Measurements from ENCODE around the gene DOHH. TPM values are rescaled to one million over a fixed set of nuclear protein-coding genes. Genes with fewer than 3 reads are reported as not detected.

DOHH gene
- total RNA-seq, 3 donors from 2014 or later: 11.6 to 13.4 (median 12.2) TPM

DNA sequence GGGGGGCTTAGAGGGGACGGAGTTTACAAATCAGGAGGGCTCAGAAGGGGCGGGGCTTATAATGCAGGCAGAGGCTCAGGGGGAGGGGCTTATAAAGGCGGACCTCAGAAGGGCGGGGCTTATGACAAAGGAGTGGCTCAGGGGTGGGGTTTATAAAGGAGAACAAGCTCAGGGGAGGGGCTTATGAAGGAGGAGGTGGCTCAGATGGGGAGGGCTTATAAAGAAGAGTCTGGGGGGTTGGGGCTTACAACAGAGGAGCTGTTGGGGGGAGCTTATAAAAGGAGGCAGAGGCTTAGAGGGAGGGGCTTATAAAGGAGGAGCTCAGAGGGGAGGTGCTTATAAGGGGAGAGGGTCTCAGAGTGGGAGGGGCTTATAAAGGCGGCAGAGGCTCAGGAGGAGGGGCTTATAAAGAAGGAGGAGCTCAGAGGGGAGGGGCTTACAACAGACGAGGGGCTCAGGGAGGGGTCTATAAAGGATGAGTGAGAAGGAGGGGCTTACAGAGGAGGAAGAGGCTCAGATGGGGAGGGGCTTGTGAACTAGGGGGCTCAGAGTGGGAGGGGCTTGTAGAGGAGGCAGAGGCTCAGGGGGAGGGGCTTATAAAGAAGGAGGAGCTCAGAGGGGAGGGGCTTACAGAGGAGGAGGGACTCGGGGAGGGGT is 21.2 kb downstream of the DOHH start:
- DNase-seq (ENCODE audit: low spot score in 2 of 2): no peak
- intact Hi-C loops (cut with DNase I; ENCODE audit: low total_unique reads): no loop called here
- Histone ChIP-seq H3K27ac (no peak overlapping the region), H3K27me3 (peaks cover 8 to 37% of the 10 kb centered on the region in 2 donors), H3K36me3 (no peaks in the 10 kb centered on the region), H3K9me3 (no peaks in the 10 kb centered on the region), H3K4me1 (no peaks in the 10 kb centered on the region), H3K4me3 (no peak overlapping the region)
- TF ChIP-seq POLR2A (IDR thresholded peaks at IDR 0.05) (no peak), POLR2AphosphoS5 (IDR thresholded peaks at IDR 0.05) (no peak)
- TF ChIP-seq, protein P1, sequence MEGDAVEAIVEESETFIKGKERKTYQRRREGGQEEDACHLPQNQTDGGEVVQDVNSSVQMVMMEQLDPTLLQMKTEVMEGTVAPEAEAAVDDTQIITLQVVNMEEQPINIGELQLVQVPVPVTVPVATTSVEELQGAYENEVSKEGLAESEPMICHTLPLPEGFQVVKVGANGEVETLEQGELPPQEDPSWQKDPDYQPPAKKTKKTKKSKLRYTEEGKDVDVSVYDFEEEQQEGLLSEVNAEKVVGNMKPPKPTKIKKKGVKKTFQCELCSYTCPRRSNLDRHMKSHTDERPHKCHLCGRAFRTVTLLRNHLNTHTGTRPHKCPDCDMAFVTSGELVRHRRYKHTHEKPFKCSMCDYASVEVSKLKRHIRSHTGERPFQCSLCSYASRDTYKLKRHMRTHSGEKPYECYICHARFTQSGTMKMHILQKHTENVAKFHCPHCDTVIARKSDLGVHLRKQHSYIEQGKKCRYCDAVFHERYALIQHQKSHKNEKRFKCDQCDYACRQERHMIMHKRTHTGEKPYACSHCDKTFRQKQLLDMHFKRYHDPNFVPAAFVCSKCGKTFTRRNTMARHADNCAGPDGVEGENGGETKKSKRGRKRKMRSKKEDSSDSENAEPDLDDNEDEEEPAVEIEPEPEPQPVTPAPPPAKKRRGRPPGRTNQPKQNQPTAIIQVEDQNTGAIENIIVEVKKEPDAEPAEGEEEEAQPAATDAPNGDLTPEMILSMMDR (IDR thresholded peaks at IDR 0.05): no peak

DNA sequence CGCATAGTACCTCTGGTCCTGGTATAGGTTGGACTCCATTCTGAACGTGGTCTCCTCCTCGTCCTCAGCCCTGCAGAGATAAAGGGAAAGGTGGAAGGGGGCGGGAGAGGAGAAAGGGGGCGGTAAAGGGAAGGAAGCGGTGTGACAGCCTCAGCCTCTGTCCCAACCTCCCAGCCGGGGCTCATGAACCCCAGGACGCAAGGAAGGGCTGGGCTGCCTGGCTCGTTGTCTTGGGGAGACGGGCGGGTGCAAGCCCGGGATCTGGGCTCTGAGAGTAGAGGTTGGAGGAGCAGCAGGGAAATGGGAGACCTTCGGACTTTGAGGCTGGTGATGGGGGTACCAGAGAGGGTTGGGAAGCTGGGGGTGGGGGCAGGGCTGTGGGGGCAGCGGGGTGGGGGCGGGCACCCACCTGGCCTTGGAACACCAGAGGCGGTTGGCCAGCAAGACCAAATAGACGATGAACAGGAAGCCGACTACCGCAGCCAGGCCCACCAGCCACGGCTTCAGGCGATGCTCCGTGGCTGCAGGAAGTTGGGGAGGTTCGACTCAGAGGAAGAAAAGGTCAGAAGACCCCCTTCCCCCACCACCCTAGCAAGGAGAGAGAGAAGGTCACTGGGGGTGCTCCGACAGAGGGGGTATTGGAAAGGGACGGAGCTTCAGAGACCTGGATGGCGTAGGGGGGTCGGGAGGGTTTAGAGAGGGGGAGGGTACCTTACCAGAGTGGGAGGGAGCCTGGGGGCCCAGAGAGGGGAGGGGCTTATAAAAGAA is 21.9 kb downstream of the DOHH start:
- H3K4me1 ChIP-seq: no peaks in the 10 kb centered on the region
- intact Hi-C loops (cut with DNase I; ENCODE audit: low total_unique reads): no loop called here
- H3K4me3 ChIP-seq: no peak overlapping the region
- H3K27ac ChIP-seq: no peak overlapping the region
- H3K36me3 ChIP-seq: no peaks in the 10 kb centered on the region
- H3K9me3 ChIP-seq: no peaks in the 10 kb centered on the region
- TF ChIP-seq POLR2A (IDR thresholded peaks at IDR 0.05) (no peak), POLR2AphosphoS5 (IDR thresholded peaks at IDR 0.05) (no peak)
- TF ChIP-seq, protein P1 (IDR thresholded peaks at IDR 0.05): no peak
- H3K27me3 ChIP-seq: peaks cover 8 to 34% of the 10 kb centered on the region in 2 donors
- DNase-seq (ENCODE audit: low spot score in 2 of 2): no peak

DNA sequence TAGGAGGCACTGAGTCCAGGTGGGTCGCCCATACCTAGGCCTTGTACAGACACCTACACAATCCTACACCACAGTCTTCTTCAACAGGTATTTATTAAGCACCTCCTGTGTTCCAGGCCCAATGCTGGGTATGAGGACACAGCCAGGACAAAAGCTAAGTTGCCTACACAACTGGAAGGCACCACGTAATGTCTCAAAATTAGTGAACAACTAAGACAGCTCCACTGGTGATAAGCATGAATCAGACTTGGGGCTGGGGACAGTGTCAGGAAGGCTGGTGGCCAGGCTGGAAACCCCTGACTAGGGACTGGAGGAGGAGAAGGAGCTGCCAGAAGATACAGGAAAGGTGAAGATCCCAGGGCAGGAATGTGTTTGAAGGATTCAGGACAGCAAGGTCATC is 22.5 kb downstream of the DOHH start:
- H3K27me3 ChIP-seq: peaks cover 8 to 29% of the 10 kb centered on the region in 2 donors
- no peak for TF ChIP-seq POLR2AphosphoS5 (IDR thresholded peaks at IDR 0.05)
- no peak for TF ChIP-seq POLR2A (IDR thresholded peaks at IDR 0.05)
- TF ChIP-seq, protein P1 (IDR thresholded peaks at IDR 0.05): no peak
- intact Hi-C loops (cut with DNase I; ENCODE audit: low total_unique reads): no loop called here

DNA sequence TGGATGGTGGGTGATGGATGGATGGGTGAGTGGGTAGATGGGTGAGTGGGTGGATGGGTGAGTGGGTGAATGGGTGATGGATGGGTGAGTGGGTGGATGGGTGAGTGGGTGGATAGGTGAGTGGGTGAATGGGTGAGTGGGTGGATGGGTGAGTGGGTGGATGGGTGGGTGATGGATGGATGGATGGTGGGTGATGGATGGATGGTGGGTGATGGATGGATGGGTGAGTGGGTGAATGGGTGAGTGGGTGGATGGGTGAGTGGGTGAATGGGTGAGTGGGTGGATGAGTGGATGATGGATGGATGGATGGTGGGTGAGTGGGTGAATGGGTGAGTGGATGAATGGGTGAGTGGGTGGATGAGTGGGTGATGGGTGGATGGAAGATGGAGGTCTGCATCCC is 23.0 kb downstream of the DOHH start:
- Histone ChIP-seq H3K36me3 (no peaks in the 10 kb centered on the region), H3K27ac (no peak overlapping the region), H3K9me3 (no peaks in the 10 kb centered on the region), H3K4me3 (no peak overlapping the region), H3K27me3 (peaks cover 8 to 25% of the 10 kb centered on the region in 2 donors), H3K4me1 (no peaks in the 10 kb centered on the region)
- intact Hi-C loops (cut with DNase I; ENCODE audit: low total_unique reads): no loop called here
- TF ChIP-seq POLR2A (IDR thresholded peaks at IDR 0.05) (no peak), POLR2AphosphoS5 (IDR thresholded peaks at IDR 0.05) (no peak)
- TF ChIP-seq, protein P1 (IDR thresholded peaks at IDR 0.05): no peak
- no peak for DNase-seq (ENCODE audit: low spot score in 2 of 2)

More for the DNA sequence above, 22.5 kb downstream of the DOHH start:
- Histone ChIP-seq H3K36me3 (no peaks in the 10 kb centered on the region), H3K27ac (no peak overlapping the region), H3K9me3 (no peaks in the 10 kb centered on the region), H3K4me3 (no peak overlapping the region), H3K4me1 (no peaks in the 10 kb centered on the region)
- DNase-seq (ENCODE audit: low spot score in 2 of 2): no peak

DNA sequence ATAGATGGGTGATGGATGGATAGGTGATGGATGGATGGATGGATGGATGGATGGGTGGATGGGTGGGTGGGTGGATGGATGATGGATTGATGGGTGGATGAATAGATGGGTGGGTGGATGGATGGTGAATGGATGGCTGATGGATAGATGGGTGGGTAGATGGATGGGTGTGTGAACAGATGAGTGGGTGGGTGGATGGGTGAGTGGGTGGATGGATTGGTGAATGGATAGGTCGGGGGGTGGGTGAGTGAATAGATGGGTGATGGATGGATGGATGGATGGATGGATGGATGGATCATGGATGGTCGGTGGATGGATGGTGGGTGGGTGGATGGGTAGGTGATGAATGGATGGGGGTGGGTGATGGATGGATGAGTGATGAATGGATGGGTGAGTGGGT is 23.6 kb downstream of the DOHH start:
- Histone ChIP-seq H3K4me3 (no peak overlapping the region), H3K4me1 (peaks cover 0 to 3% of the 10 kb centered on the region in 2 donors), H3K27me3 (peaks cover 8 to 18% of the 10 kb centered on the region in 2 donors), H3K9me3 (no peaks in the 10 kb centered on the region), H3K27ac (no peak overlapping the region), H3K36me3 (no peaks in the 10 kb centered on the region)
- intact Hi-C loops (cut with DNase I; ENCODE audit: low total_unique reads): no loop called here
- DNase-seq (ENCODE audit: low spot score in 2 of 2): no peak
- TF ChIP-seq POLR2A (IDR thresholded peaks at IDR 0.05) (no peak), POLR2AphosphoS5 (IDR thresholded peaks at IDR 0.05) (no peak)
- TF ChIP-seq, protein P1 (IDR thresholded peaks at IDR 0.05): no peak
